K562 (cell line): ENCODE measurements around the gene PELI2. TPM values are rescaled to one million over a fixed set of nuclear protein-coding genes. Genes with fewer than 3 reads are reported as not detected.

Experiments
- ATAC-seq: fragments of 200-7000 bp; cut with Tn5 transposase; 3 replicates; pipeline ENCODE4 v1.9.1; 2020; ENCODE audit warnings: moderate library complexity
- BruUV-seq: library from RNA; stranded (reverse); fragments of 400-500 nt; replicated peaks from 2 replicates; lab custom pipeline; 2021; lab: Mats Ljungman, UMichigan
- CTCF ChIA-PET: fragments of 300-600 bp; formaldehyde crosslinking; extraction: SDS; loops from one replicate; lab custom pipeline; 2021; ENCODE audit warnings: low intra/inter-chr PET ratio; lab: Yijun Ruan, JAX
- POLR2A ChIA-PET: fragments of 300-600, 350-650 bp; sonication (Branson Sonifier 250); formaldehyde crosslinking; extraction: SDS; loops from one replicate; lab custom pipeline; 2021; ENCODE audit warnings: antibody characterized with exemption, inconsistent platforms; lab: Yijun Ruan, JAX
- DNase-seq, 4 experiments: peaks; one replicate each; pipeline versions ENCODE4 v3.0.0 to v3.0.0-alpha.2; 2011 to 2018; ENCODE audit warnings: low spot score in 3 of 4, mixed read lengths in 3 of 4; ENCODE audit errors: extremely low read depth in 1 of 4
- FAIRE-seq: peaks from 2 replicates; lab custom pipeline; 2011; peaks lifted over from hg19 to GRCh38; lab: Jason Lieb, UNC
- H2AFZ ChIP-seq: 2 replicates; pipeline ENCODE4 v1.6.0; 2011; ENCODE audit warnings: low read depth, low read length, control low read depth, inconsistent platforms
- H3K27ac ChIP-seq: fragments of 200-600 bp; 3 replicates; pipeline ENCODE4 v1.8.0; 2011; ENCODE audit warnings: low read depth, mild to moderate bottlenecking, control low read depth, inconsistent platforms, low read length, moderate library complexity, mixed read lengths; ENCODE audit errors: extremely low read depth
- H3K27me3 ChIP-seq, 2 experiments: fragments of 300-600 bp in 1 of 2; 2 replicates in 1 of 2; 3 replicates in 1 of 2; pipeline versions ENCODE4 v1.6.0 to v1.8.0; 2011; ENCODE audit warnings: inconsistent platforms in 2 of 2, low read length in 2 of 2, mild to moderate bottlenecking in 1 of 2, mixed read lengths in 1 of 2, moderate library complexity in 1 of 2; ENCODE audit not compliant: control insufficient read depth in 2 of 2, insufficient read depth in 2 of 2
- H3K36me3 ChIP-seq: fragments of 300-600 bp; 3 replicates; pipeline ENCODE4 v1.8.0; 2011; ENCODE audit warnings: mild to moderate bottlenecking, low read length, inconsistent platforms; ENCODE audit not compliant: control insufficient read depth, insufficient read depth
- H3K4me1 ChIP-seq, 2 experiments: fragments of 200-600 bp in 1 of 2; replicated peaks in 1 of 2; 2 replicates in 1 of 2; 3 replicates in 1 of 2; pipeline versions ENCODE4 v1.5.1 to v1.8.0; 2011; ENCODE audit warnings: inconsistent platforms in 2 of 2, low read length in 2 of 2, mild to moderate bottlenecking in 1 of 2, mixed read lengths in 1 of 2, moderate library complexity in 1 of 2; ENCODE audit not compliant: control insufficient read depth in 2 of 2, insufficient read depth in 2 of 2
- H3K4me2 ChIP-seq: 2 replicates; pipeline ENCODE4 v1.6.1; 2011; ENCODE audit warnings: low read length, control low read depth, inconsistent platforms, mixed read lengths; ENCODE audit not compliant: insufficient read depth
- H3K4me3 ChIP-seq: fragments of 200-600 bp; sonication (generic), shearing (Covaris generic); 2 replicates; pipeline ENCODE4 v1.5.1; 2016; ENCODE audit warnings: control low read depth, inconsistent platforms
- H3K79me2 ChIP-seq: fragments of 200-600 bp; 3 replicates; pipeline ENCODE4 v1.8.0; 2011; ENCODE audit warnings: low read length, inconsistent platforms; ENCODE audit not compliant: control insufficient read depth, insufficient read depth
- H3K9ac ChIP-seq, 2 experiments: 2 replicates each; pipeline versions ENCODE4 v1.6.0 to v1.6.1; 2011; ENCODE audit warnings: low read depth in 2 of 2, low read length in 2 of 2, control low read depth in 1 of 2, inconsistent platforms in 1 of 2, mild to moderate bottlenecking in 1 of 2, mixed read lengths in 1 of 2; ENCODE audit not compliant: insufficient read depth in 1 of 2
- H3K9me1 ChIP-seq: one replicate; pipeline ENCODE4 v1.6.0; 2011; ENCODE audit warnings: inconsistent platforms, mild to moderate bottlenecking, low read length, moderate library complexity; ENCODE audit not compliant: control insufficient read depth, insufficient read depth
- H3K9me3 ChIP-seq: replicated peaks from 2 replicates; pipeline ENCODE4 v1.5.1; 2011; ENCODE audit warnings: low read depth, low read length, inconsistent platforms; ENCODE audit not compliant: control insufficient read depth, insufficient read depth
- H4K20me1 ChIP-seq: replicated peaks from 2 replicates; pipeline ENCODE4 v1.6.1; 2011; ENCODE audit warnings: low read length, inconsistent platforms, mixed read lengths; ENCODE audit not compliant: control insufficient read depth, insufficient read depth
- CBX1 ChIP-seq: sonication (generic); IDR thresholded peaks from 2 replicates; pipeline ENCODE4 v1.6.1; 2016; ENCODE audit warnings: antibody characterized with exemption, low read depth, mild to moderate bottlenecking
- MCM7 ChIP-seq, 2 experiments: fragments of 450-650 bp; IDR thresholded peaks; 2 replicates each; pipeline ENCODE4 v1.6.1; 2016 to 2018
- MEIS2 ChIP-seq: fragments of 450-650 bp; IDR thresholded peaks from 2 replicates; pipeline ENCODE4 v1.6.1; 2014; ENCODE audit warnings: mild to moderate bottlenecking; ENCODE audit not compliant: partially characterized antibody
- WGBS: fragments of 100-300 bp; shearing (Covaris generic); methylation state at CpG from one replicate; pipeline ENCODE4 v1.1.6; 2016; ENCODE audit warnings: low coverage, mixed read lengths; ENCODE audit not compliant: insufficient coverage; ENCODE audit errors: missing lambda C conversion rate; 5-methylcytosine and 5-hydroxymethylcytosine counted together
- in situ Hi-C: fragments of 300-500 bp; cut with MboI; formaldehyde crosslinking; loops from 4 replicates; pipeline ENCODE4 v1.15.0; 2018; ENCODE audit warnings: inconsistent platforms, mixed read lengths
- intact Hi-C: fragments of 100-400 bp; cut with micrococcal nuclease; formaldehyde crosslinking; loops from 2 replicates; pipeline ENCODE4 v1.14.2; 2022
- polyA plus RNA-seq, 8 experiments: library from polyadenylated mRNA; depleted of rRNA in 4 of 8; stranded (reverse) in 5 of 8; unstranded in 3 of 8; fragments of >200 nt; fragmentation: Nextera tagmentation in 2 of 8; fragmentation: Illumina TruSeq in 1 of 8; extraction: Ambion mirVana in 2 of 8; extraction: Trizol in 1 of 8; gene quantifications; 2 replicates each; pipeline versions ENCODE4 v1.2.1 to v1.2.3, GENCODE V29; 2011 to 2014; ENCODE audit warnings: inconsistent platforms in 1 of 8, missing spikeins in 1 of 8
- total RNA-seq, 7 experiments: library from RNA; depleted of rRNA in 6 of 7; stranded (reverse); fragments of >200 nt in 6 of 7; fragmentation: Illumina TruSeq in 2 of 7; extraction: Trizol in 2 of 7; gene quantifications; 2 replicates each; pipeline versions ENCODE4 v1.2.1 to v1.2.3, GENCODE V29; 2011 to 2021; ENCODE audit warnings: low replicate concordance in 1 of 7
- TF ChIP-seq, protein P1 (sequence below): fragments of 450-650 bp; IDR thresholded peaks from 2 replicates; pipeline ENCODE4 v1.6.1; 2016
- TF ChIP-seq, protein P2 (sequence below), 2 experiments: IDR thresholded peaks in 1 of 2; conservative IDR thresholded peaks in 1 of 2; 2 replicates each; pipeline ENCODE4 v1.6.1; 2016; ENCODE audit warnings: low read depth in 2 of 2, mild to moderate bottlenecking in 1 of 2, missing compliant biosample characterization in 1 of 2, missing genetic modification characterization in 1 of 2, moderate library complexity in 1 of 2

PELI2 gene
- total and polyA plus RNA-seq, 9 of the 15 experiments (the other 6 are each of a cell fraction or from before 2014, with no cell fraction given), result 0.20 to 1.5 (median 0.44) TPM

DNA sequence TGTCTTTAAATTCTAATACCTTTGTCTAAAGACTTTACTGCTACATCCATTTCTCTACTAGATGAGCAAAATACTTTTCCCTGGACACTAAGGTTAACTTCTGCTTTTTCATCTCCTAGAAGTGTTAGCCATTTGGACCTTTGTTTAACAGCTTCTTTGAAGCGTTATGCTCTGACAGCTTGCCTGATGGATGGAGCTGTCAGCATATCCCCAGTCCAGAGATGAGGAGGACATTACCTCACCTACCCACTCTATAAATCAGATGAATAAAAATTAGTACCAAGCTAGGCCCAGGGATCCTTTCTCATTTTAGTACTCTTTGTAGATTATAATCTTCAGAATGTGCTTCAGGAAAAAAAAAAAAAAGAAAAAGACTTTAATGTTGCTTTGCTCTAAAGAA is 222.7 kb downstream of the PELI2 start:
- H3K79me2 ChIP-seq, result no peaks in the 10 kb centered on the region
- no peaks in the 10 kb centered on the region for H3K9me1 ChIP-seq
- no peak overlapping the region for H3K4me3 ChIP-seq
- BruUV-seq, result no TSS peak
- no peak for DNase-seq
- H3K9ac ChIP-seq, result no peak overlapping the region
- H3K4me2 ChIP-seq, result no peak overlapping the region
- H3K9me3 ChIP-seq, result no peaks in the 10 kb centered on the region
- peaks cover 0 to 17% of the 10 kb centered on the region in 2 experiments; a peak in 3 of 5 replicates for H3K4me1 ChIP-seq
- H4K20me1 ChIP-seq, result no peaks in the 10 kb centered on the region
- ATAC-seq, result no peak
- ChIA-PET POLR2A (interaction anchor here (2.0 kb wide), 1 partner anchor 13 kb away, joined by 5 read pairs; no protein-coding TSS in a partner anchor), CTCF (no interaction called here)
- no peaks in the 10 kb centered on the region for H3K27me3 ChIP-seq
- no peak for FAIRE-seq
- 0 out of 2 replicates have a peak overlapping the region, but pooled peaks have one; percentile 89 for H2AFZ ChIP-seq
- WGBS, result 17% methylated on average over 1 of the region's 1 CpG
- no peaks in the 10 kb centered on the region for H3K36me3 ChIP-seq
- TF ChIP-seq CBX1 (no peak), MCM7 (IDR thresholded peaks at IDR 0.05) (no peak), MEIS2 (peak; percentile 69)
- TF ChIP-seq, protein P1, sequence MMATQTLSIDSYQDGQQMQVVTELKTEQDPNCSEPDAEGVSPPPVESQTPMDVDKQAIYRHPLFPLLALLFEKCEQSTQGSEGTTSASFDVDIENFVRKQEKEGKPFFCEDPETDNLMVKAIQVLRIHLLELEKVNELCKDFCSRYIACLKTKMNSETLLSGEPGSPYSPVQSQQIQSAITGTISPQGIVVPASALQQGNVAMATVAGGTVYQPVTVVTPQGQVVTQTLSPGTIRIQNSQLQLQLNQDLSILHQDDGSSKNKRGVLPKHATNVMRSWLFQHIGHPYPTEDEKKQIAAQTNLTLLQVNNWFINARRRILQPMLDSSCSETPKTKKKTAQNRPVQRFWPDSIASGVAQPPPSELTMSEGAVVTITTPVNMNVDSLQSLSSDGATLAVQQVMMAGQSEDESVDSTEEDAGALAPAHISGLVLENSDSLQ, result peak; percentile 26; the same call in 1 of the 2 replicates
- TF ChIP-seq, protein P2, sequence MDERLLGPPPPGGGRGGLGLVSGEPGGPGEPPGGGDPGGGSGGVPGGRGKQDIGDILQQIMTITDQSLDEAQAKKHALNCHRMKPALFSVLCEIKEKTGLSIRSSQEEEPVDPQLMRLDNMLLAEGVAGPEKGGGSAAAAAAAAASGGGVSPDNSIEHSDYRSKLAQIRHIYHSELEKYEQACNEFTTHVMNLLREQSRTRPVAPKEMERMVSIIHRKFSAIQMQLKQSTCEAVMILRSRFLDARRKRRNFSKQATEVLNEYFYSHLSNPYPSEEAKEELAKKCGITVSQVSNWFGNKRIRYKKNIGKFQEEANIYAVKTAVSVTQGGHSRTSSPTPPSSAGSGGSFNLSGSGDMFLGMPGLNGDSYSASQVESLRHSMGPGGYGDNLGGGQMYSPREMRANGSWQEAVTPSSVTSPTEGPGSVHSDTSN (CRISPR knock-in tag; IDR thresholded peaks at IDR 0.05; ENCODE audit: low read depth), result no peak
- TF ChIP-seq, protein P2 (tag; conservative IDR thresholded peaks at IDR 0.05; ENCODE audit: low read depth), result peak; percentile 88
- no peak overlapping the region for H3K27ac ChIP-seq
- in situ Hi-C loops, result no loop called here
- intact Hi-C loops, result loop anchor here (1.0 to 5.0 kb wide), 3 partner anchors 474 to 903 kb away; no protein-coding TSS in a partner anchor
